A673 (cell line): ENCODE measurements around the gene STXBP5.

ENCODE experiments used
- CTCF ChIP-seq: fragments of 300-800, 200-600 bp; sonication (generic); conservative IDR thresholded peaks from 2 replicates; pipeline ENCODE4 v1.5.1; 2017; ENCODE audit warnings: low read depth, mild to moderate bottlenecking, antibody characterized with exemption, low read length, moderate library complexity, mixed read lengths
- EZH2 ChIP-seq: fragments of 200-600 bp; sonication (generic); IDR thresholded peaks from 2 replicates; pipeline ENCODE4 v1.6.1; 2017; ENCODE audit warnings: borderline replicate concordance, low read depth, mild to moderate bottlenecking, mixed read lengths, antibody characterized with exemption, low read length; ENCODE audit not compliant: poor library complexity, severe bottlenecking

GRCh38 chr6:147166360-147166944, 37.8 kb upstream of the STXBP5 start:
- TF ChIP-seq CTCF (no peak), EZH2 (no peak)
